A549 (cell line): Measurements from ENCODE around the gene SARS2. TPM values are rescaled to one million over a fixed set of nuclear protein-coding genes. Genes with fewer than 3 reads are reported as not detected.
A peak's percentile ranks its signal among the peaks of the same experiment; 100 is the strongest.

Experiments used
- ATAC-seq, 2 experiments: fragments of 200-7000 bp in 1 of 2; fragments of >200 bp in 1 of 2; cut with Nextera tagmentation in 1 of 2; cut with Tn5 transposase in 1 of 2; 3 replicates each; pipeline versions ENCODE4 v1.8.0 to v1.9.1; 2018 to 2020; ENCODE audit warnings: mild to moderate bottlenecking in 1 of 2, moderate library complexity in 1 of 2
- CTCF ChIA-PET: fragments of 300-600 bp; sonication (Branson Sonifier 250); formaldehyde crosslinking; extraction: SDS; loops from one replicate; lab custom pipeline; 2021; ENCODE audit warnings: antibody characterized with exemption, inconsistent platforms; lab: Yijun Ruan, JAX
- POLR2A ChIA-PET: fragments of 350-600 bp; formaldehyde crosslinking; extraction: SDS; loops from one replicate; lab custom pipeline; 2021; ENCODE audit warnings: antibody characterized with exemption, inconsistent platforms; lab: Yijun Ruan, JAX
- DNase-seq, 2 experiments: peaks; one replicate each; pipeline versions ENCODE4 v3.0.0 to v3.0.0-alpha.2; 2011 to 2016; ENCODE audit warnings: low read depth in 1 of 2, low spot score in 1 of 2
- FAIRE-seq: peaks from 2 replicates; lab custom pipeline; 2011; peaks lifted over from hg19 to GRCh38; lab: Jason Lieb, UNC
- H3K27ac ChIP-seq, 2 experiments: fragments of >200 bp; sonication (Bioruptor Twin); formaldehyde crosslinking; 3 replicates each; pipeline ENCODE4 v1.5.1; 2016 to 2017
- H3K4me1 ChIP-seq: fragments of >200 bp; sonication (Bioruptor Twin); formaldehyde crosslinking; 3 replicates; pipeline ENCODE4 v1.6.1; 2016
- H3K4me2 ChIP-seq: fragments of >200 bp; sonication (Bioruptor Twin); formaldehyde crosslinking; 3 replicates; pipeline ENCODE4 v1.6.1; 2016
- H3K4me3 ChIP-seq: fragments of >200 bp; sonication (Bioruptor Twin); formaldehyde crosslinking; 3 replicates; pipeline ENCODE4 v1.5.1; 2016
- H3K9me3 ChIP-seq: fragments of >200 bp; sonication (Bioruptor Twin); formaldehyde crosslinking; 3 replicates; pipeline ENCODE4 v1.6.1; 2016
- BCL3 ChIP-seq: fragments of >200 bp; sonication (Bioruptor Twin); formaldehyde crosslinking; IDR thresholded peaks from 3 replicates; pipeline ENCODE4 v1.6.1; 2016
- CEBPB ChIP-seq, 2 experiments: fragments of >200 bp in 1 of 2; sonication (Bioruptor Twin) in 1 of 2; formaldehyde crosslinking in 1 of 2; IDR thresholded peaks; 2 replicates each; pipeline ENCODE4 v1.6.1; 2012 to 2016
- CHD2 ChIP-seq: fragments of 150-350 bp; IDR thresholded peaks from 2 replicates; pipeline ENCODE4 v1.6.1; 2014; ENCODE audit warnings: low read length; ENCODE audit not compliant: partially characterized antibody
- CTCF ChIP-seq: fragments of >200 bp; sonication (Bioruptor Twin); formaldehyde crosslinking; IDR thresholded peaks from 3 replicates; pipeline ENCODE4 v1.5.1; 2016
- E2F6 ChIP-seq: IDR thresholded peaks from 2 replicates; pipeline ENCODE4 v1.6.1; 2012; ENCODE audit warnings: low read depth, borderline replicate concordance
- ESRRA ChIP-seq: fragments of 150-350 bp; IDR thresholded peaks from 2 replicates; pipeline ENCODE4 v1.6.1; 2014; ENCODE audit warnings: mild to moderate bottlenecking, low read length, borderline replicate concordance
- FOXS1 ChIP-seq: fragments of 250-450 bp; sonication (Bioruptor Pico); IDR thresholded peaks from 2 replicates; pipeline ENCODE4 v1.5.0; 2020; ENCODE audit warnings: mild to moderate bottlenecking, moderate library complexity
- GATA3 ChIP-seq: IDR thresholded peaks from 2 replicates; pipeline ENCODE4 v1.6.1; 2012; ENCODE audit warnings: borderline replicate concordance
- HEYL ChIP-seq: fragments of 250-450 bp; sonication (Bioruptor Pico); IDR thresholded peaks from 2 replicates; pipeline ENCODE4 v1.8.0; 2021; ENCODE audit warnings: mild to moderate bottlenecking, moderate library complexity
- HOXB13 ChIP-seq: fragments of 250-450 bp; sonication (Bioruptor Pico); IDR thresholded peaks from 2 replicates; pipeline ENCODE4 v1.5.0; 2020; ENCODE audit warnings: low read depth, mild to moderate bottlenecking, moderate library complexity
- HOXB5 ChIP-seq: fragments of 250-450 bp; sonication (Bioruptor Pico); IDR thresholded peaks from 2 replicates; pipeline ENCODE4 v1.5.0; 2020; ENCODE audit warnings: mild to moderate bottlenecking, moderate library complexity
- JUN ChIP-seq, 2 experiments: fragments of >200 bp; sonication (Bioruptor Twin); formaldehyde crosslinking; IDR thresholded peaks; 2 replicates in 1 of 2; 3 replicates in 1 of 2; pipeline ENCODE4 v1.6.1; 2016 to 2017
- JUNB ChIP-seq: fragments of >200 bp; sonication (Bioruptor Twin); formaldehyde crosslinking; IDR thresholded peaks from 2 replicates; pipeline ENCODE4 v1.6.1; 2016
- KDM5A ChIP-seq: fragments of 200-600 bp; sonication (generic); IDR thresholded peaks from 2 replicates; pipeline ENCODE4 v1.6.1; 2016; ENCODE audit warnings: antibody characterized with exemption, mild to moderate bottlenecking
- MAX ChIP-seq: IDR thresholded peaks from 2 replicates; pipeline ENCODE4 v1.6.1; 2012
- NFE2L2 ChIP-seq: fragments of 150-350 bp; conservative IDR thresholded peaks from 2 replicates; pipeline ENCODE4 v1.6.1; 2014; ENCODE audit warnings: low read length
- POLR2AphosphoS2 ChIP-seq: conservative IDR thresholded peaks from 2 replicates; pipeline ENCODE4 v1.6.1; 2012; ENCODE audit warnings: low read length, improper control_type of control experiment, inconsistent platforms
- RCOR1 ChIP-seq: fragments of 150-350 bp; IDR thresholded peaks from 2 replicates; pipeline ENCODE4 v1.6.1; 2014; ENCODE audit warnings: antibody characterized with exemption, low read length, low read depth
- RNF2 ChIP-seq: fragments of 200-600 bp; sonication (generic); IDR thresholded peaks from 2 replicates; pipeline ENCODE4 v1.6.1; 2016; ENCODE audit warnings: low read depth, mild to moderate bottlenecking, antibody characterized with exemption, moderate library complexity, borderline replicate concordance
- TFCP2L1 ChIP-seq: fragments of 250-450 bp; sonication (Bioruptor Pico); IDR thresholded peaks from 2 replicates; pipeline ENCODE4 v1.5.0; 2021; ENCODE audit warnings: mild to moderate bottlenecking
- TP53 ChIP-seq: fragments of 250-450 bp; sonication (Bioruptor Pico); IDR thresholded peaks from 2 replicates; pipeline ENCODE4 v1.5.0; 2021; ENCODE audit warnings: mild to moderate bottlenecking, moderate library complexity
- USF2 ChIP-seq: fragments of 450-650 bp; IDR thresholded peaks from 2 replicates; pipeline ENCODE4 v1.6.1; 2014; ENCODE audit warnings: antibody characterized with exemption
- ZC3H11A ChIP-seq: fragments of 450-650 bp; IDR thresholded peaks from 2 replicates; pipeline ENCODE4 v1.6.1; 2014; ENCODE audit warnings: antibody characterized with exemption, mild to moderate bottlenecking
- ZNF302 ChIP-seq: fragments of 250-450 bp; sonication (Bioruptor Pico); IDR thresholded peaks from 2 replicates; pipeline ENCODE4 v1.9.0; 2021; ENCODE audit warnings: inconsistent platforms, mild to moderate bottlenecking, moderate library complexity
- WGBS: methylation state at CpG from one replicate; pipeline ENCODE4 v1.1.6; 2017; ENCODE audit errors: missing lambda C conversion rate; 5-methylcytosine and 5-hydroxymethylcytosine counted together
- polyA plus RNA-seq, 4 experiments: library from polyadenylated mRNA; depleted of rRNA in 3 of 4; stranded (reverse); fragments of >200 nt; fragmentation: RNase III in 1 of 4; extraction: RNeasy Plus Mini Kit Qiagen cat#74134 plus additional on column Dnase treatment in 1 of 4; gene quantifications; 2 replicates in 3 of 4; 3 replicates in 1 of 4; pipeline ENCODE4 v1.2.3, GENCODE V29; 2011 to 2017

Gene SARS2
- polyA plus RNA-seq, 2 of the 4 experiments (the other 2 are of a cell fraction), result 46.1 to 93.4 TPM

- TF ChIP-seq CHD2, result no peak
- no peak for TF ChIP-seq FOXS1 (CRISPR knock-in tag)
- no peak for TF ChIP-seq E2F6
- no peak for TF ChIP-seq BCL3
- TF ChIP-seq POLR2AphosphoS2, result peak; percentile 80
- Histone ChIP-seq H3K4me3 (no peak overlapping the region), H3K27ac (no peak overlapping the region), H3K9me3 (peaks cover 10% of the 10 kb centered on the region), H3K4me2 (no peak overlapping the region), H3K4me1 (peaks cover 10% of the 10 kb centered on the region)
- no peak for ATAC-seq
- no peak for DNase-seq
- CTCF ChIA-PET, result interaction anchor here (0.6 to 6.3 kb wide), 6 partner anchors 9 to 434 kb away, joined by 3 to 59 read pairs (median 8); partner anchors contain the start of genes MRPS12, NFKBIB and SARS2
- WGBS, result 94% methylated on average over 10 of the region's 10 CpGs
- no peak for FAIRE-seq
- POLR2A ChIA-PET, result interaction anchor here (0.8 kb wide), 1 partner anchor 22 kb away, joined by 3 read pairs; the partner anchor contains the start of genes MRPS12 and SARS2
Measured at GRCh38 chr19:38908911-38909310, 21.7 kb downstream of the SARS2 start.

GRCh38 chr19:38907670-38908069, 22.9 kb downstream of the SARS2 start:
- ChIA-PET POLR2A (no interaction called here), CTCF (interaction anchor here (1.0 to 6.3 kb wide), 4 partner anchors 11 to 25 kb away, joined by 5 to 59 read pairs (median 20); partner anchors contain the start of genes MRPS12 and SARS2)
- FAIRE-seq (no peak), ATAC-seq (no peak), DNase-seq (no peak)
- Histone ChIP-seq H3K27ac (no peak overlapping the region), H3K4me1 (peaks cover 10% of the 10 kb centered on the region), H3K4me3 (no peak overlapping the region), H3K9me3 (peaks cover 10% of the 10 kb centered on the region), H3K4me2 (no peak overlapping the region)
- 91% methylated on average over 12 of the region's 12 CpGs for WGBS
- TF ChIP-seq TFCP2L1 (CRISPR knock-in tag), result no peak
- TF ChIP-seq CEBPB (IDR thresholded peaks at IDR 0.05), result no peak
- no peak for TF ChIP-seq HOXB13
- no peak for TF ChIP-seq JUNB
- no peak for TF ChIP-seq NFE2L2
- TF ChIP-seq JUN (IDR thresholded peaks at IDR 0.05), result no peak
- TF ChIP-seq ZNF302 (CRISPR knock-in tag), result no peak
- no peak for TF ChIP-seq KDM5A
- TF ChIP-seq E2F6, result no peak
- no peak for TF ChIP-seq ESRRA
- no peak for TF ChIP-seq RNF2
- no peak for TF ChIP-seq BCL3
- TF ChIP-seq TP53 (CRISPR knock-in tag), result no peak
- TF ChIP-seq RCOR1, result no peak
- no peak for TF ChIP-seq HOXB5 (CRISPR knock-in tag)
- TF ChIP-seq GATA3, result no peak

GRCh38 chr19:38907227-38907626, 23.3 kb downstream of the SARS2 start:
- H3K4me2 ChIP-seq, result no peak overlapping the region
- peaks cover 10% of the 10 kb centered on the region for H3K4me1 ChIP-seq
- no peak overlapping the region for H3K4me3 ChIP-seq
- ATAC-seq, result no peak
- no peak overlapping the region for H3K27ac ChIP-seq
- ChIA-PET CTCF (interaction anchor here (1.0 to 6.3 kb wide), 5 partner anchors 11 to 30 kb away, joined by 3 to 59 read pairs (median 11); partner anchors contain the start of genes MRPS12 and SARS2), POLR2A (interaction anchor here (1.0 kb wide), 1 partner anchor 24 kb away, joined by 3 read pairs; the partner anchor contains the start of gene MRPS12)
- DNase-seq, result no peak
- no peak for TF ChIP-seq CTCF
- no peak for TF ChIP-seq HOXB13
- no peak for TF ChIP-seq NFE2L2
- no peak for TF ChIP-seq GATA3
- TF ChIP-seq USF2, result no peak
- TF ChIP-seq HEYL (CRISPR knock-in tag), result no peak
- no peak for TF ChIP-seq MAX
- no peak for TF ChIP-seq ZC3H11A
- no peak for TF ChIP-seq CEBPB (IDR thresholded peaks at IDR 0.05)
- H3K9me3 ChIP-seq, result peaks cover 10% of the 10 kb centered on the region
- 93% methylated on average over 29 of the region's 29 CpGs for WGBS
- FAIRE-seq, result no peak
